K562 (cell line): ENCODE measurements around the gene TDRKH. TPM values are rescaled to one million over a fixed set of nuclear protein-coding genes. Genes with fewer than 3 reads are reported as not detected.

ENCODE experiments used
- CBFA2T2 ChIP-seq: fragments of 450-650 bp; conservative IDR thresholded peaks from 2 replicates; pipeline ENCODE4 v1.6.1; 2017; ENCODE audit warnings: mild to moderate bottlenecking
- CHD7 ChIP-seq: fragments of 200-600 bp; sonication (generic); IDR thresholded peaks from one replicate; pipeline ENCODE4 v1.6.1; 2012; ENCODE audit warnings: mild to moderate bottlenecking, low read depth, low read length, inconsistent platforms
- EHMT2 ChIP-seq: fragments of 450-650 bp; IDR thresholded peaks from 2 replicates; pipeline ENCODE4 v1.6.1; 2018; ENCODE audit warnings: antibody characterized with exemption
- GTF2A2 ChIP-seq: IDR thresholded peaks from 2 replicates; pipeline ENCODE4 v1.6.1; 2016; ENCODE audit warnings: mild to moderate bottlenecking, missing genetic modification characterization, missing compliant biosample characterization
- LARP7 ChIP-seq: fragments of 450-650 bp; IDR thresholded peaks from 2 replicates; pipeline ENCODE4 v1.6.1; 2016
- MAFK ChIP-seq: IDR thresholded peaks from 2 replicates; pipeline ENCODE4 v1.6.1; 2011; ENCODE audit warnings: low read length, improper control_type of control experiment
- POLR2B ChIP-seq: fragments of 450-650 bp; IDR thresholded peaks from 2 replicates; pipeline ENCODE4 v1.6.1; 2018; ENCODE audit warnings: low read depth; ENCODE audit not compliant: partially characterized antibody
- SETDB1 ChIP-seq: IDR thresholded peaks from one replicate; pipeline ENCODE4 v1.6.1; 2012; ENCODE audit warnings: low read length, control low read depth, inconsistent platforms
- SMC3 ChIP-seq: conservative IDR thresholded peaks from 2 replicates; pipeline ENCODE4 v1.6.1; 2011; ENCODE audit warnings: low read depth, low read length, improper control_type of control experiment; ENCODE audit not compliant: insufficient read depth
- TEAD4 ChIP-seq, 2 experiments: sonication (generic) in 1 of 2; formaldehyde crosslinking in 1 of 2; IDR thresholded peaks; 2 replicates each; pipeline versions ENCODE4 v1.6.1 to v1.8.0; 2012 to 2022; ENCODE audit warnings: borderline replicate concordance in 1 of 2, inconsistent platforms in 1 of 2, low read length in 1 of 2, mild to moderate bottlenecking in 1 of 2, missing genetic modification reagents in 1 of 2
- TGIF2 ChIP-seq: sonication (generic); formaldehyde crosslinking; IDR thresholded peaks from 2 replicates; pipeline ENCODE4 v1.8.1; 2022; ENCODE audit warnings: mild to moderate bottlenecking, missing genetic modification reagents, moderate library complexity
- ZNF830 ChIP-seq: fragments of 250-450 bp; sonication (Bioruptor Pico); IDR thresholded peaks from 2 replicates; pipeline ENCODE4 v1.5.0; 2021; ENCODE audit warnings: mild to moderate bottlenecking
- polyA plus RNA-seq, 8 experiments: library from polyadenylated mRNA; depleted of rRNA in 4 of 8; stranded (reverse) in 5 of 8; unstranded in 3 of 8; fragments of >200 nt; fragmentation: Nextera tagmentation in 2 of 8; fragmentation: Illumina TruSeq in 1 of 8; extraction: Ambion mirVana in 2 of 8; extraction: Trizol in 1 of 8; gene quantifications; 2 replicates each; pipeline versions ENCODE4 v1.2.1 to v1.2.3, GENCODE V29; 2011 to 2014; ENCODE audit warnings: inconsistent platforms in 1 of 8, missing spikeins in 1 of 8
- total RNA-seq, 7 experiments: library from RNA; depleted of rRNA in 6 of 7; stranded (reverse); fragments of >200 nt in 6 of 7; fragmentation: Illumina TruSeq in 2 of 7; extraction: Trizol in 2 of 7; gene quantifications; 2 replicates each; pipeline versions ENCODE4 v1.2.1 to v1.2.3, GENCODE V29; 2011 to 2021; ENCODE audit warnings: low replicate concordance in 1 of 7
- TF ChIP-seq, protein P1 (sequence below), 2 experiments: IDR thresholded peaks in 1 of 2; conservative IDR thresholded peaks in 1 of 2; 2 replicates each; pipeline ENCODE4 v1.6.1; 2016; ENCODE audit warnings: low read depth in 2 of 2, mild to moderate bottlenecking in 1 of 2, missing compliant biosample characterization in 1 of 2, missing genetic modification characterization in 1 of 2, moderate library complexity in 1 of 2

Gene TDRKH
- total and polyA plus RNA-seq, 9 of the 15 experiments (the other 6 are each of a cell fraction or from before 2014, with no cell fraction given), result 4.3 to 21.3 (median 8.4) TPM

DNA sequence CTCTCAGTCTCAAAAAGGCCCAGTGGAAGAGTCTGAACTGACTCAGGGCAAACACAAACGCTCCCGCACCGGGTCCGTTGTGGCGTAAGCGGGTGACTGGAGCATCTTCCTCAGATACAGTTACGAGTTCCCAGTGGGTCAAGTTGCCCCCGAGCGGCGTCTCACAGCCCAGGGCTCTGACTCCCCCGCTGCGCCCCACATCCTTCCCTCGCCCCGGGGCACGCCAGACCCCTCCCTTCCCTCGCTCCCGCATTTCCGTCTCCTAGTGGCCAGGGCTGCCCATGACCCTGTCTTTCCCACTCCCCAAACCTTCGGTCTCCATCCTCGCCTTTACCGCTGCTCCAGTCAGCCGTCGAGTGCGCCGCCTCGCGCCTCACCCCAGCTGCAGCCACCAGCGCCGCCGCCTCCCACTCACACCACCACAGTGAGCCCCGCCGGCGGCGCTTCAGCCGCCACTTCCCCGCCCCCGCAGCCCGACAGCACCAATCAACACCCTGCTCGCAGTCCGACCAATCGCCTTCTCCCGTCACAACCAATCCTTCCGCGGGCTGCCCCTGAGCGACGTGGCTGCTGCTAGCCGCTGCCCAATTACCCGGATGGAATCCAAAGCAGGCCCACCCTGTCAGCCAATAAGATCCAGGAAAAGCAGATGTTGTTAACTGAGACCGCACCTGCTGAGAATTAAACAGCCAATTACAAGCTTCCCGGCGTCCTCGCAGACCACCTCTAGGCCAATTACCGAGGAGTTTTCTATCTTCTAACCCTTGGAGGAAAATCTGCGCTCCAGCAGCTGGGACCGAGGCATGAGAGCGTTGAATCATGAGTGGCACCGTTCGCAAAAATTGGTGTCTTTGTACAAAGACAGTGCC lies at the start of gene TDRKH (continued):
- no peak for TF ChIP-seq CHD7
- TF ChIP-seq CBFA2T2, result no peak
- no peak for TF ChIP-seq TGIF2
- peak; percentile 73; the same call in 1 of the 2 replicates for TF ChIP-seq LARP7
- 0 out of 2 replicates have a peak, but pooled peaks have one; percentile 12 for TF ChIP-seq SMC3
- TF ChIP-seq POLR2B, result peak; percentile 54
- TF ChIP-seq MAFK, result no peak
- TF ChIP-seq, protein P1, sequence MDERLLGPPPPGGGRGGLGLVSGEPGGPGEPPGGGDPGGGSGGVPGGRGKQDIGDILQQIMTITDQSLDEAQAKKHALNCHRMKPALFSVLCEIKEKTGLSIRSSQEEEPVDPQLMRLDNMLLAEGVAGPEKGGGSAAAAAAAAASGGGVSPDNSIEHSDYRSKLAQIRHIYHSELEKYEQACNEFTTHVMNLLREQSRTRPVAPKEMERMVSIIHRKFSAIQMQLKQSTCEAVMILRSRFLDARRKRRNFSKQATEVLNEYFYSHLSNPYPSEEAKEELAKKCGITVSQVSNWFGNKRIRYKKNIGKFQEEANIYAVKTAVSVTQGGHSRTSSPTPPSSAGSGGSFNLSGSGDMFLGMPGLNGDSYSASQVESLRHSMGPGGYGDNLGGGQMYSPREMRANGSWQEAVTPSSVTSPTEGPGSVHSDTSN (CRISPR knock-in tag; IDR thresholded peaks at IDR 0.05; ENCODE audit: low read depth), result peak; percentile 95
- TF ChIP-seq, protein P1 (tag; conservative IDR thresholded peaks at IDR 0.05; ENCODE audit: low read depth), result peak; percentile 99
- no peak for TF ChIP-seq GTF2A2 (tag)
- TF ChIP-seq EHMT2, result no peak
- TF ChIP-seq TEAD4 (IDR thresholded peaks at IDR 0.05; ENCODE audit: low read length), result peak; percentile 25; the same call in 1 of the 2 replicates
- no peak for TF ChIP-seq TEAD4 (CRISPR knock-in tag; IDR thresholded peaks at IDR 0.05; ENCODE audit: borderline replicate concordance)
- TF ChIP-seq ZNF830 (CRISPR knock-in tag), result no peak
- no peak for TF ChIP-seq SETDB1
